ENCODE results near the gene MT2A.

GRCh38 chr16:56641166-56641565 is 32.8 kb downstream of the MT2A start:
- TF ChIP-seq, protein P1, sequence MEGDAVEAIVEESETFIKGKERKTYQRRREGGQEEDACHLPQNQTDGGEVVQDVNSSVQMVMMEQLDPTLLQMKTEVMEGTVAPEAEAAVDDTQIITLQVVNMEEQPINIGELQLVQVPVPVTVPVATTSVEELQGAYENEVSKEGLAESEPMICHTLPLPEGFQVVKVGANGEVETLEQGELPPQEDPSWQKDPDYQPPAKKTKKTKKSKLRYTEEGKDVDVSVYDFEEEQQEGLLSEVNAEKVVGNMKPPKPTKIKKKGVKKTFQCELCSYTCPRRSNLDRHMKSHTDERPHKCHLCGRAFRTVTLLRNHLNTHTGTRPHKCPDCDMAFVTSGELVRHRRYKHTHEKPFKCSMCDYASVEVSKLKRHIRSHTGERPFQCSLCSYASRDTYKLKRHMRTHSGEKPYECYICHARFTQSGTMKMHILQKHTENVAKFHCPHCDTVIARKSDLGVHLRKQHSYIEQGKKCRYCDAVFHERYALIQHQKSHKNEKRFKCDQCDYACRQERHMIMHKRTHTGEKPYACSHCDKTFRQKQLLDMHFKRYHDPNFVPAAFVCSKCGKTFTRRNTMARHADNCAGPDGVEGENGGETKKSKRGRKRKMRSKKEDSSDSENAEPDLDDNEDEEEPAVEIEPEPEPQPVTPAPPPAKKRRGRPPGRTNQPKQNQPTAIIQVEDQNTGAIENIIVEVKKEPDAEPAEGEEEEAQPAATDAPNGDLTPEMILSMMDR (IDR thresholded peaks at IDR 0.05; ENCODE audit: low read length): no peak
- no peak for TF ChIP-seq EZH2 (IDR thresholded peaks at IDR 0.05; ENCODE audit: borderline replicate concordance, low read length)
